Adrenal gland (tissue), 12 donors: ENCODE results near the gene AHR. TPM values are rescaled to one million over a fixed set of nuclear protein-coding genes. Genes with fewer than 3 reads are reported as not detected.
"Not testable (repeated sequence)": the region's sequence is repeated elsewhere in the genome, so short reads cannot be mapped to it uniquely, and the experiment has no call there.

Source experiments
- DNase-seq, 7 donors: peaks; one replicate each; pipeline ENCODE4 v3.0.0-alpha.2; 2019 to 2020
- H3K27ac ChIP-seq, 5 donors: fragments of 200-600 bp; sonication (generic) in 4 of 5; 1 replicate in 3 of 5; 2 replicates in 2 of 5; pipeline versions ENCODE4 v1.5.1 to v1.8.0; 2016 to 2020; ENCODE audit warnings: mild to moderate bottlenecking in 1 of 5
- H3K27me3 ChIP-seq: fragments of 200-600 bp; 2 replicates; pipeline ENCODE4 v1.8.0; 2021
- H3K36me3 ChIP-seq, 2 donors: fragments of 200-600 bp; replicated peaks in 1 of 2; 1 replicate in 1 of 2; 2 replicates in 1 of 2; pipeline versions ENCODE4 v1.5.1 to v1.8.0; 2018 to 2022
- H3K4me1 ChIP-seq, 2 donors: fragments of 200-600 bp; replicated peaks in 1 of 2; 1 replicate in 1 of 2; 2 replicates in 1 of 2; pipeline versions ENCODE4 v1.5.1 to v1.8.0; 2018 to 2021
- H3K4me3 ChIP-seq, 4 donors: fragments of 200-600 bp; sonication (generic) in 3 of 4; one replicate each; pipeline ENCODE4 v1.5.1; 2016 to 2018
- H3K9me3 ChIP-seq, 3 donors: fragments of 200-600 bp; sonication (generic) in 1 of 3; replicated peaks in 1 of 3; 1 replicate in 2 of 3; 2 replicates in 1 of 3; pipeline versions ENCODE4 v1.5.1 to v1.8.0; 2016 to 2021
- CTCF ChIP-seq, 6 experiments: fragments of 450-650 bp in 4 of 6; fragments of 200-600 bp in 2 of 6; sonication (generic) in 1 of 6; IDR thresholded peaks; 1 replicate in 5 of 6; 2 replicates in 1 of 6; pipeline versions ENCODE4 v1.5.1 to v1.8.0; 2016 to 2021; ENCODE audit warnings: antibody characterized with exemption in 6 of 6, mild to moderate bottlenecking in 2 of 6, moderate library complexity in 1 of 6
- POLR2A ChIP-seq, 2 donors: fragments of 450-650 bp; IDR thresholded peaks; one replicate each; pipeline ENCODE4 v1.6.1; 2017; ENCODE audit warnings: antibody characterized with exemption in 2 of 2, mild to moderate bottlenecking in 2 of 2, moderate library complexity in 1 of 2
- WGBS, 4 donors: extraction: QIAGEN DNeasy Blood & Tissue Kit in 2 of 4; methylation state at CpG; one replicate each; pipeline versions ENCODE4 v1.1.5 to v1.1.7; 2013 to 2017; 5-methylcytosine and 5-hydroxymethylcytosine counted together
- intact Hi-C, 2 donors: fragments of 100-400 bp; cut with DNase I; formaldehyde crosslinking; loops; one replicate each; pipeline versions ENCODE4 v1.14.1 to v1.15.0; 2022 to 2023
- polyA plus RNA-seq, 3 donors: library from polyadenylated mRNA; stranded (reverse); fragments of 200-250 nt in 2 of 3; fragments of 350-450 nt in 1 of 3; fragmentation: Illumina TruSeq in 1 of 3; extraction: RNeasy Lipid Tissue Mini Kit (QIAGEN cat#74804) in 1 of 3; gene quantifications; one replicate each; pipeline ENCODE4 v1.2.3, GENCODE V29; 2013 to 2014
- total RNA-seq, 9 donors: library from RNA; depleted of rRNA in 4 of 9; stranded (reverse); fragments of >200 nt in 4 of 9; fragments of 120-200 nt in 1 of 9; fragmentation: NEBNext Ultra II Directional in 1 of 9; extraction: Animal tissue kit (Norgen Biotek cat#: 25700) in 1 of 9; gene quantifications; one replicate each; pipeline versions ENCODE4 v1.1.0 to v1.2.4, GENCODE V29; 2013 to 2023
- donor health status: healthy with polysubstance abuse.
- donor health status: Bipolar disorder and iron deficiency.
- donor health status: DM: yes; HTN: yes; CAD: no.
- donor health status: DM: no; HTN: no; CAD: no.
- donor health status: DM: no; HTN: no; CAD: no.
- donor health status: DM: yes; HTN: yes; CAD: no.

The AHR gene
- total and polyA plus RNA-seq, 12 donors = 7.8 to 161 (median 73.9) TPM

GRCh38 chr7:17374654-17375053 lies 76.2 kb downstream of the AHR start:
- Histone ChIP-seq H3K9me3 (no peaks in the 10 kb centered on the region), H3K4me3 (no peak overlapping the region), H3K27me3 (no peaks in the 10 kb centered on the region), H3K27ac (no peak overlapping the region), H3K4me1 (peaks cover 15 to 28% of the 10 kb centered on the region in 2 donors), H3K36me3 (no peaks in the 10 kb centered on the region)
- no peak for TF ChIP-seq CTCF (IDR thresholded peaks at IDR 0.05)
- no peak for TF ChIP-seq POLR2A (IDR thresholded peaks at IDR 0.05)
- intact Hi-C loops = no loop called here
- no peak for DNase-seq
- WGBS, 4 donors = 87 to 90% (median 87%) methylated on average over 5 of the region's 5 CpGs

GRCh38 chr7:17376595-17376994 lies 78.1 kb downstream of the AHR start:
- TF ChIP-seq CTCF (IDR thresholded peaks at IDR 0.05) (no peak), POLR2A (IDR thresholded peaks at IDR 0.05) (no peak)
- intact Hi-C loops = no loop called here
- no peak overlapping the region for H3K27ac ChIP-seq
- H3K4me3 ChIP-seq = no peak overlapping the region
- no peak for DNase-seq
- H3K36me3 ChIP-seq = no peaks in the 10 kb centered on the region
- WGBS, 4 donors = 69 to 93% (median 86%) methylated on average over 1 of the region's 1 CpG
- no peaks in the 10 kb centered on the region for H3K27me3 ChIP-seq
- H3K4me1 ChIP-seq = peaks cover 12 to 18% of the 10 kb centered on the region in 2 donors
- H3K9me3 ChIP-seq = no peaks in the 10 kb centered on the region

- intact Hi-C loops = no loop called here
- Histone ChIP-seq H3K4me1 (peaks cover 7 to 9% of the 10 kb centered on the region in 2 donors), H3K4me3 (no peak overlapping the region), H3K27ac (no peak overlapping the region), H3K9me3 (no peaks in the 10 kb centered on the region), H3K36me3 (no peaks in the 10 kb centered on the region), H3K27me3 (no peaks in the 10 kb centered on the region)
- WGBS, 4 donors = 64 to 72% (median 69%) methylated on average over 4 of the region's 4 CpGs
- peak in 1 of 7 donors; percentile 18 for DNase-seq
- no peak for TF ChIP-seq POLR2A (IDR thresholded peaks at IDR 0.05)
- TF ChIP-seq CTCF (IDR thresholded peaks at IDR 0.05) = no peak
These were observed 82.5 kb downstream of the AHR start for GRCh38 chr7:17380736-17381662.

- H3K9me3 ChIP-seq, H3K27me3 ChIP-seq, DNase-seq, H3K27ac ChIP-seq, H3K36me3 ChIP-seq, H3K4me1 ChIP-seq, H3K4me3 ChIP-seq, intact Hi-C loops: not testable (repeated sequence)
- WGBS, 4 donors = 90 to 93% (median 92%) methylated on average over 8 of the region's 8 CpGs
These were observed 84.2 kb downstream of the AHR start for GRCh38 chr7:17382408-17383354.
